K562 (cell line): ENCODE results near the gene POLR3A. TPM values are rescaled to one million over a fixed set of nuclear protein-coding genes. Genes with fewer than 3 reads are reported as not detected.

Source experiments
- DNMT1 ChIP-seq: fragments of 450-650 bp; IDR thresholded peaks from 2 replicates; pipeline ENCODE4 v1.6.1; 2016; ENCODE audit warnings: antibody characterized with exemption, mild to moderate bottlenecking
- ETS2 ChIP-seq: IDR thresholded peaks from 2 replicates; pipeline ENCODE4 v1.6.1; 2016; ENCODE audit warnings: borderline replicate concordance, missing genetic modification characterization, mild to moderate bottlenecking, moderate library complexity, missing compliant biosample characterization; ENCODE audit not compliant: poor library complexity, severe bottlenecking
- FUS ChIP-seq: fragments of 200-400 bp; formaldehyde crosslinking; optimal IDR thresholded peaks from 2 replicates; pipeline ENCODE3; 2017; ENCODE audit warnings: low read depth, low read length
- HINFP ChIP-seq: fragments of 450-650 bp; conservative IDR thresholded peaks from 2 replicates; pipeline ENCODE4 v1.6.1; 2016; ENCODE audit warnings: missing genetic modification characterization, low read depth, mild to moderate bottlenecking, control low read depth, missing compliant biosample characterization
- HMG20B ChIP-seq: fragments of 250-450 bp; sonication (Bioruptor Pico); IDR thresholded peaks from 2 replicates; pipeline ENCODE4 v1.5.0; 2021; ENCODE audit warnings: mild to moderate bottlenecking
- PCBP2 ChIP-seq: fragments of 200-400 bp; formaldehyde crosslinking; IDR thresholded peaks from 2 replicates; pipeline ENCODE4 v1.6.1; 2018; ENCODE audit warnings: low read length, low read depth, mild to moderate bottlenecking, moderate library complexity; ENCODE audit not compliant: poor library complexity, severe bottlenecking
- PHB ChIP-seq: fragments of 250-450 bp; sonication (Bioruptor Pico); IDR thresholded peaks from 2 replicates; pipeline ENCODE4 v1.5.0; 2021
- POLR3A ChIP-seq: IDR thresholded peaks from 2 replicates; pipeline ENCODE4 v1.6.1; 2011; ENCODE audit warnings: borderline replicate concordance, mild to moderate bottlenecking, moderate library complexity; ENCODE audit not compliant: insufficient read length, insufficient read depth; ENCODE audit errors: extremely low read depth
- ZNF316 ChIP-seq: fragments of 450-650 bp; IDR thresholded peaks from 2 replicates; pipeline ENCODE4 v1.6.1; 2016
- ZNF699 ChIP-seq: fragments of 250-450 bp; sonication (Bioruptor Pico); IDR thresholded peaks from 2 replicates; pipeline ENCODE4 v1.8.0; 2021; ENCODE audit warnings: mild to moderate bottlenecking, moderate library complexity; ENCODE audit not compliant: insufficient replicate concordance
- ZNF780A ChIP-seq: fragments of 250-450 bp; sonication (Bioruptor Pico); IDR thresholded peaks from 2 replicates; pipeline ENCODE4 v1.5.0; 2021; ENCODE audit warnings: mild to moderate bottlenecking
- polyA plus RNA-seq, 8 experiments: library from polyadenylated mRNA; depleted of rRNA in 4 of 8; stranded (reverse) in 5 of 8; unstranded in 3 of 8; fragments of >200 nt; fragmentation: Nextera tagmentation in 2 of 8; fragmentation: Illumina TruSeq in 1 of 8; extraction: Ambion mirVana in 2 of 8; extraction: Trizol in 1 of 8; gene quantifications; 2 replicates each; pipeline versions ENCODE4 v1.2.1 to v1.2.3, GENCODE V29; 2011 to 2014; ENCODE audit warnings: inconsistent platforms in 1 of 8, missing spikeins in 1 of 8
- total RNA-seq, 7 experiments: library from RNA; depleted of rRNA in 6 of 7; stranded (reverse); fragments of >200 nt in 6 of 7; fragmentation: Illumina TruSeq in 2 of 7; extraction: Trizol in 2 of 7; gene quantifications; 2 replicates each; pipeline versions ENCODE4 v1.2.1 to v1.2.3, GENCODE V29; 2011 to 2021; ENCODE audit warnings: low replicate concordance in 1 of 7
- TF ChIP-seq, protein P1 (sequence below): fragments of 450-650 bp; formaldehyde crosslinking; IDR thresholded peaks from 2 replicates; pipeline ENCODE4 v1.4.0; 2020; ENCODE audit warnings: mild to moderate bottlenecking, mixed read lengths

POLR3A gene
- total and polyA plus RNA-seq, 9 of the 15 experiments (the other 6 are each of a cell fraction or from before 2014, with no cell fraction given): 14.9 to 37.0 (median 26.7) TPM

- TF ChIP-seq, protein P1, sequence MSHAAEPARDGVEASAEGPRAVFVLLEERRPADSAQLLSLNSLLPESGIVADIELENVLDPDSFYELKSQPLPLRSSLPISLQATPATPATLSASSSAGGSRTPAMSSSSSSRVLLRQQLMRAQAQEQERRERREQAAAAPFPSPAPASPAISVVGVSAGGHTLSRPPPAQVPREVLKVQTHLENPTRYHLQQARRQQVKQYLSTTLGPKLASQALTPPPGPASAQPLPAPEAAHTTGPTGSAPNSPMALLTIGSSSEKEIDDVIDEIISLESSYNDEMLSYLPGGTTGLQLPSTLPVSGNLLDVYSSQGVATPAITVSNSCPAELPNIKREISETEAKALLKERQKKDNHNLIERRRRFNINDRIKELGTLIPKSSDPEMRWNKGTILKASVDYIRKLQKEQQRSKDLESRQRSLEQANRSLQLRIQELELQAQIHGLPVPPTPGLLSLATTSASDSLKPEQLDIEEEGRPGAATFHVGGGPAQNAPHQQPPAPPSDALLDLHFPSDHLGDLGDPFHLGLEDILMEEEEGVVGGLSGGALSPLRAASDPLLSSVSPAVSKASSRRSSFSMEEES: no peak
- TF ChIP-seq DNMT1: no peak
- no peak for TF ChIP-seq HMG20B (CRISPR knock-in tag)
- TF ChIP-seq PCBP2: no peak
- no peak for TF ChIP-seq PHB (CRISPR knock-in tag)
- TF ChIP-seq ZNF780A: no peak
- TF ChIP-seq ZNF316: no peak
- TF ChIP-seq ETS2 (tag): no peak
- TF ChIP-seq POLR3A: no peak
- no peak for TF ChIP-seq FUS
- TF ChIP-seq HINFP (tag): no peak
- no peak for TF ChIP-seq ZNF699 (CRISPR knock-in tag)
- TF ChIP-seq, all 486 proteins: peak for 5
These were observed 54.1 kb downstream of the POLR3A start (continued) for GRCh38 chr10:77975086-77975666.
